LNCAP (cell line): ENCODE measurements around the gene DGKG.

Experiments used
- TF ChIP-seq, protein P1 (sequence below): fragments of 450-650 bp; IDR thresholded peaks from 2 replicates; pipeline ENCODE4 v1.5.1; 2017; ENCODE audit warnings: mild to moderate bottlenecking

DGKG gene

GRCh38 chr3:186220365-186220764 lies 141.7 kb downstream of the DGKG start:
- TF ChIP-seq, protein P1, sequence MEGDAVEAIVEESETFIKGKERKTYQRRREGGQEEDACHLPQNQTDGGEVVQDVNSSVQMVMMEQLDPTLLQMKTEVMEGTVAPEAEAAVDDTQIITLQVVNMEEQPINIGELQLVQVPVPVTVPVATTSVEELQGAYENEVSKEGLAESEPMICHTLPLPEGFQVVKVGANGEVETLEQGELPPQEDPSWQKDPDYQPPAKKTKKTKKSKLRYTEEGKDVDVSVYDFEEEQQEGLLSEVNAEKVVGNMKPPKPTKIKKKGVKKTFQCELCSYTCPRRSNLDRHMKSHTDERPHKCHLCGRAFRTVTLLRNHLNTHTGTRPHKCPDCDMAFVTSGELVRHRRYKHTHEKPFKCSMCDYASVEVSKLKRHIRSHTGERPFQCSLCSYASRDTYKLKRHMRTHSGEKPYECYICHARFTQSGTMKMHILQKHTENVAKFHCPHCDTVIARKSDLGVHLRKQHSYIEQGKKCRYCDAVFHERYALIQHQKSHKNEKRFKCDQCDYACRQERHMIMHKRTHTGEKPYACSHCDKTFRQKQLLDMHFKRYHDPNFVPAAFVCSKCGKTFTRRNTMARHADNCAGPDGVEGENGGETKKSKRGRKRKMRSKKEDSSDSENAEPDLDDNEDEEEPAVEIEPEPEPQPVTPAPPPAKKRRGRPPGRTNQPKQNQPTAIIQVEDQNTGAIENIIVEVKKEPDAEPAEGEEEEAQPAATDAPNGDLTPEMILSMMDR = no peak

GRCh38 chr3:186219211-186219638 lies 142.8 kb downstream of the DGKG start:
- TF ChIP-seq, protein P1 = no peak

DNA sequence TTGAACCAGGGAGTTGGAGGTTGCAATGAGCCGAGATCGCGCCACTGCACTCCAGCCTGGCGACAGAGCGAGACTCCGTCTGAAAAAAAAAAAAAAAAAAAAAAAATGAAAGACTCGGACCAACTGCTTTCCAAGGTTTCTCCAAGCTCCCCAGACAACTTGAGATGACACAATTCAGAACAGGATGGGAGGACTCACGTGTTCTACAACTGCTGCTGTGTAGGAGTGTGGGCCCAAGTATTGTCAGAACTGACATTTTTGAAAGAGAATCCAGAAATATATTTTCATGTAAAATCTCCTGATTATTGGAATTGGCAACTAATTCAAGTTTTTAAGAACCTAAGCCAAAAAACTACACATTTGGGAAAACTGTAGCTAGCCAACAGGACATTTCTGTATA lies 143.6 kb downstream of the DGKG start:
- TF ChIP-seq, protein P1 = no peak

DNA sequence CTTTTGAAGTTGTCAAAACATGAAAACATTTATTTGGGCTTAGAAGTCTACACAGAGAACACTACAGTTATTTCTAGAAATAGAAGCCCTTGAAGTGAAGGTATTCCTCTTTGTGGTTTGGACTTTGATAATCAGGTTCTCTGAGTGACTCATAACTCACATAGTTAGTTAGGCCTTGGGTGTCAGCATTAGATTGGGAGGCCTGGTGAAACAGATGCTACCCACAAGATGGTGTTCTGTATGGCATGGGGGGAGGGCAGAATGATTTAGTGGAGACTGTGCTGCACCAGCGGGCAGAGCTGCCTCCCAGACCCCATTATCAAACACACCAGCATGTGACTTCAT lies 144.2 kb downstream of the DGKG start:
- TF ChIP-seq, protein P1 = no peak

DNA sequence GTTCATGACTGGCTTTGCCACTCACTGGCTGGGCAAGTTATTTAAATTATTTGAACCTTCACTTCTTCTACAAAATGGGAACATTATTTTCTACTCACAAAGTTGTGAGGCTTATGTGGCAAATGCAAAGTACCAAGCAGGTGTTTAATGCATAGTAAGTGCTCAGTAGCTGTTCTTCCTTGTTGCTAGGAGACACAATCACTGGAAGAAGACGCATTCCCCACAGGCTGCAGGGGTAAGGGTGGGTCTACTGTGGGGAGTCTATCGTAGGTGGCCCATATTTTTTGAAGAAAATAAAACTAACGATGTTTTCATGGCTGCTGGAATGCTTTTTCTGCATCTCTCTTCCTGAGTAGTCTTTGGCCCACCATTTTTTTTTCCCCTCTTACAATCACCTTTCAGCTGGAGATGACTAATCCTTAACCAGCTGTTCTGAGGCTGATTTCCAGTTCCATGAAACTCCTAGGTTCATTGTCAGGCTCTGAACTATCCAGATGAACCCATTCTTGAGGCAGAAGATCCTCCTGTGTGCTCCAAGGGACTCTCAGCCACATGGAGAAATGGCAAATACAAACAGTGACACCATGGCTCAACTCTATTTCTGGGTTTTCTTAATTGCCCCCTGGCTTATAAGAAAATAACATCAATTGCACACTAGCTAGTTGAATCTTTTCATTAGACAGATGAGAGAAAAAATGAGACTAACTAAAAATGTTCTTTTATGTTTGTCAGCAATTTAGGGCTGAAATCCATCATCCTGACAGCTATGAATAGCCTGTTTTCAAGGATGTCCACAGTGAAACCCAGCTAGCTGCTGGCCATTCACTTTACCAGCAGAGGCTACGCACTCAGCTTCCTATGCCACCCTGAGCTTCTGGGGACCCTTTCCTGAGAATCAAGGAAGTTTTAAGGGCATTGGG lies 144.9 kb downstream of the DGKG start:
- TF ChIP-seq, protein P1 = no peak

DNA sequence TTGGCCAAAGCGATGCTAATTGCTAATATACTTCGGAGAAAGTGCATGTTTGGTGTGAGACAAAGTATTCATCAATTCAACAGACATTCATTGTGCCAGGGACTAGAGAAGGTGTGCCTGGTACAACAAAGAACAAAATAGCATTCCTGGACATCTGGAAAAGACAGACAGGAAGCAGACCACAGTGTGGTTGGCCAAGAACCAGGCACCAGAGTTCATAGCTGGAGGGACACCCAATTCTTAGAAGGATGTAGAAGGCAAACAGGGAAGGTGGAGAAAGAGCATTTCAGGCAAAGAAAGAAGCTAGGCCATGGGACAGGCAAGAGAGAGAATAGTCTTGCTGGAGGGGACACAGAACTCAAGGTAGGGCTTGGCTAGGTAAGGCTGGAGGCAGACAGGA lies 147.4 kb downstream of the DGKG start:
- TF ChIP-seq, protein P1 = no peak

DNA sequence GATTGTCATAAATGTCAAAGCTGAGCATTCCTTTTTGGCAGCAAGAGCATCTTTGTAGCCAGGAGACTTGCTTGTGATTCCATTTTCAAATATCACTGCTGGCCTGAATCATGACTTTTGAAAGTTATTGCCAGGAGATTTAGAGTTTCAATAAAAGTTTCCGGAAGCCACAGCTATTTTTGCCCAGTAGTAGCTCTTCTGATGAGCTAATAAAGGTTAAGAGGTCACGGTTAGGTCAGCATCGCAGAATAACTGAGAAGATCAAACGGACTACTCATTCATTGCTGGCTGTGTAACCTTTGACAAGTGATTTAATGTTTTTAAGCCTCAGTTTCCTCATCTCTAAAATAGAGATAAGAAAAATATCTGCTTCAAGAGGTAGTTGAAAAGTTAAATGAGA lies 148.1 kb downstream of the DGKG start:
- TF ChIP-seq, protein P1 = no peak
